PC-3 (cell line): ENCODE measurements around the gene ZNF680.

Source experiments
- CTCF ChIP-seq: fragments of 300-600 bp; sonication (generic); conservative IDR thresholded peaks from 2 replicates; pipeline ENCODE4 v1.5.1; 2017; ENCODE audit warnings: antibody characterized with exemption, low read depth, mild to moderate bottlenecking, low read length
- EZH2phosphoT487 ChIP-seq: fragments of 300-600 bp; sonication (generic); IDR thresholded peaks from 2 replicates; pipeline ENCODE4 v1.6.1; 2018; ENCODE audit warnings: mild to moderate bottlenecking, antibody characterized with exemption, low read length, borderline replicate concordance

GRCh38 chr7:64612452-64612851, 49.6 kb upstream of the ZNF680 start:
- TF ChIP-seq CTCF: no peak
- no peak for TF ChIP-seq EZH2phosphoT487
